AG09309 (cell line): ENCODE results near the gene ESR1.
A peak's percentile ranks its signal among the peaks of the same experiment; 100 is the strongest.

Experiments used
- DNase-seq: peaks from one replicate; pipeline ENCODE4 v3.0.0-alpha.2; 2010; ENCODE audit warnings: low read depth
- H3K4me3 ChIP-seq: 2 replicates; pipeline ENCODE4 v1.5.1; 2011; ENCODE audit warnings: mild to moderate bottlenecking, low read depth, low read length, moderate library complexity; ENCODE audit not compliant: control insufficient read depth
- CTCF ChIP-seq: IDR thresholded peaks from 2 replicates; pipeline ENCODE4 v1.5.1; 2011; ENCODE audit warnings: mild to moderate bottlenecking, low read depth, low read length, inconsistent platforms; ENCODE audit not compliant: insufficient read depth, control insufficient read depth; ENCODE audit errors: missing control alignments

The ESR1 gene

DNA sequence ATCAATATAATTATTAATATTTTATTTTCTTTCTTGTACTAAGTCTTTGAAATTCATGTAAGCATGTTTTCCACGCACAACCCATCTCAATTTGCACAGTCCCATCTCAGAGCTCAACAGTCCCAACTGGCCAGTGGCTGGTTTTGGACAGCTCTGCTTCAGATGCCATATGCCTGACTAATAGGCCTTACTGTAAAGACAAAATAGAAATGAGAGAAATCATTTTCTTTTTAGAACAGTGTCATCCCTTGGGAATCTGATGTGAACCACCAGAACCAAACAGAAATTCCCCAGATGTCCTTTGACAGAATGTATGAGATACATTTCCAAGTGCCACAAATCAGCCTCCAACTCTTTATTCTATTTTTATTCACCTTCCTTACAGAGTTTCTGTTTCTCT lies 338.9 kb downstream of the ESR1 start:
- TF ChIP-seq CTCF = no peak
- DNase-seq = peak; percentile 38
- no peak overlapping the region for H3K4me3 ChIP-seq

- H3K4me3 ChIP-seq = no peak overlapping the region
- DNase-seq = no peak
- TF ChIP-seq CTCF = no peak
These were observed 339.8 kb downstream of the ESR1 start for GRCh38 chr6:152147269-152147668.

- H3K4me3 ChIP-seq = no peak overlapping the region
- no peak for TF ChIP-seq CTCF
- DNase-seq = no peak
These were observed 340.9 kb downstream of the ESR1 start for GRCh38 chr6:152148412-152148811.

DNA sequence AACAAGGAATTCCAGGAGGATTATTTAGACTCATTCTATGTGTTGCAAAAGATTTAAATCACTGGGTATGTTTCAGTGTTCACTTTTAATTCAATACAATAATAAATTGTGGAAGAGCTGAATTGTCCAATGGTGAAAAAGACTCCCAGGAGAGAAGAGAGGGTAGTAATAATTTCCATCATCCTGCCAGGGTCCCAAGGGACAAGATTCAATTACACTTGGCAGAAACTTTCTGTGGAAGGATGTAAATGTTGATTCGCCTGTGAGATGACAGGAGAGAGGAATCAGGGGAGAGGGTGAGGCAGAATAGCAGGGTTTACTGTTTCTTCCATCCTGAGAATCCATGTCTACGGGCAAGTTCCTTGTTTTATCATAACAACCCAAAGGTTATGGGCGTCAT lies 342.7 kb downstream of the ESR1 start:
- TF ChIP-seq CTCF = no peak
- DNase-seq = no peak
- no peak overlapping the region for H3K4me3 ChIP-seq

DNA sequence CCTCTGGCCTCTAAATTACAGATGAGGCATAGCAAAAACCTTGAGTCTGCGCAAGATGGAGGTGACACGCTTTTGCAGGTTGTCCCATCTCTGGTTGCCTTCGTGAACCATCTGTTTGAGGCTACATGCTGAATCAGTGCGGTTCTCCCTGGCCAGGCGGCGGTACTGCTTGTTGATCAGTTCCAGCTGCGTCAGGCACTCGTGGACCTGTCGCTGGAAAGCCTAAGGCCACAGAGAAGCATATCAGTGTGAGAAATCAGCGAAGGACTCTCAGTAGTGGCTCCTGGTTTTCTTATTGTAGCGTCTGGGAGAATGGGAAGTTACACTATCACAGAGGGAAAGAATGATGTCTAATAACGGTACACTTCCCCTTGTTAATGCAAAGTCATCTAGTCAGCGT lies 344.4 kb downstream of the ESR1 start:
- H3K4me3 ChIP-seq = no peak overlapping the region
- TF ChIP-seq CTCF = no peak
- DNase-seq = no peak

DNA sequence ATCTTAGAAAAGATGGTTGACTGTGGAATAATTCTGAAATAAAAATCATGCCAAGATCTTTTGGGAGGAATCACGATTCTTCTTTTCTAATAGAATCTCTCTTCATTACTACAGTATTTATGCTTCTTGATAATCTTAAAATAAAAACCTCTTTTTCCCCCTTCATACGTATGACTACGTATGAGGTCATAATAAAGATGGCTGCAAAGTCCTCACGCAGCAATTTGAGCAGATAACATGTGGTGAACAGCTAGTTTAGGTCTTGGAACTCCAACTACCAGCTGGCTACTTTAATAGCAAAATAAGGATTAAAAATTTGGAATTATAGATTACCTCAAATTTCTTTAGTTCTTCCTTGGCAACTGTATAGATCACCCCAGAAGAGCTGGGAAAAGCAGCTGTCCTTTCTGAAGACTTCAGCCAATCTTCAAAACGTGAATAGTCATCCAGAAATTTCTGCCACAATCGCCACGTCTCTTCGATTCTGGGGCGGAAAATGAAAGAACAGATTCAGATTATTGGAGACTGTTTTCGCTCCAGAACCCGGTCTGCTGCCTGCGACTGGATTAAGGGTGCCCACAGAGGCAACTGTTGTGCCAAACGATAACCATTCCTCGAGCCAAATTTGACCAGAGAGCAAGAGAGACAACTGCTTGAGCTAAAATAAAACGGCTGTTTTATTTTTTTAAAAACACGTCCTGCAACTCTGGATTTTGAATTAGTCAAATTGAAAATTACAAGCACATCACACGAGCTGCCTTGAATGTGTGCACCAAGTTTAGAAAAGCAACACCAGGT lies 347.3 kb downstream of the ESR1 start:
- no peak for DNase-seq

More for the DNA sequence above, 347.3 kb downstream of the ESR1 start:
- no peak for TF ChIP-seq CTCF
- no peak overlapping the region for H3K4me3 ChIP-seq
